Measurements from ENCODE around the gene EFS.
"Not testable (repeated sequence)": the region's sequence is repeated elsewhere in the genome, so short reads cannot be mapped to it uniquely, and the experiment has no call there.

Gene EFS

DNA sequence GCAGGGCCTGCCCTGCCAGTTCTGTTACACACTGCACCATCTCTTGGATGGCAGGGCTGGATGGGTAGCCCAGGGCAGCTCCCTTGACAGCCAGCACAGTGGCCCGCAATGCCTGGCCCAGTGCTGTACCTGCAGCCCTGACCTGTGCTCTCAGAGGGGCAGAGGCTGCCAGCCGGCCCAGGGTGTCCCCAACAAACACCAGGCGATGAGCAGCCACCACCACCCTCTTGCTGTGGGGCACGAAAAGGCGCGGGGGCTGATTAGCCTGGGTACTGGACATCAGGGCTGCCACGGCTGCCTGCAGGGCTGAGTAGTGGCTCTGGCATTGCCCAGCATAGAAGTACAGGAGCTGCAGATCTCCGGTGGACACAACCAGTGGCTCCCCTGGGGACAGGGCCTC lies 7.7 kb downstream of the EFS start:
- DNase-seq: peak; percentile 47

DNA sequence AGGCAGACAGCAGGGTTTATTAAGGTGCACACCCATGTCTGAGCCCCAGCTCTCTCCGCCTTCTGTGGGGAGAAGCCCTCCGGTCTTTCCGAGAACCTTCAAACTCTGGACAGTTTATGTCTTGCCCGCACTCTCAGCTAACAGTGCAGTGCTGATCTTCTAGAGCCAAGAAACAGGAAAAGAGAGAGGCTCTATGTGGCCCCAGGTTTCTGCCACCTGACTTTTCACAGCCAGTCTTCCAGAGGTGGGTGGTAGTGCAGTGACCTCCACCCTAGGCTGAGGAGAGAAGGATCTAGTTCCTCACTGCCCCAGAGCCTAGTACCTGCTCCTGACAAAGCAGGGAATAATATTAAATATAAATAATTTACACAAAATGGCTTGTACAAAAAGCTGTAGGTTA lies 8.3 kb downstream of the EFS start:
- peak; percentile 30 for DNase-seq

DNA sequence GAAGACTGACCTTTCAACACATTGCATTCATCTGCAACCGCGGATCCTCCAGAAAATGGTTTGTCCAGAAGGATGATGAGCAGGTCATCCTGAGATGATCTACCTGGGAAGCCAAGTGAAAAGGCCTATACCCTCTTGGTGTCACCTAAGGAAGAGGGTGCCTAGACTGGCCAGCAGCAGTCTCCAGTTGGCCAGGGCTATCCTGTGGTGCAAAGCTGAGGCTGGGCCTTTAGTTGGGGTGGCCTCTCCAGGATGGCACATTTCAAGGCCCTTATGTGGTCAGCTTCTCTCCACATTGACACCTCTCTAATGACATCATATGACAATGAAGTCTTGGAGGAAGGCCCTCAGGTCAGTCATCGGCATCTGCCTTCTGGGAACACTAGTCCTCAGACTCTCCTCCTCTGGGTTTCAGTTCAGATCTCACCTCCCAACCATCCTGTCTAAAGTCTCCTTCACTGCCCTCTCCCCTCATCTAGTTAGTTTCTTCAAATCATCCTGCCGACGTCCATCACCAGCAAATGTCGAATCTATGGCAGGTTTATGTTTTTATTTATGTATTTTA lies 9.0 kb downstream of the EFS start:
- DNase-seq: no peak

GRCh38 chr14:23354990-23355389 lies 10.0 kb downstream of the EFS start:
- DNase-seq: no peak

DNA sequence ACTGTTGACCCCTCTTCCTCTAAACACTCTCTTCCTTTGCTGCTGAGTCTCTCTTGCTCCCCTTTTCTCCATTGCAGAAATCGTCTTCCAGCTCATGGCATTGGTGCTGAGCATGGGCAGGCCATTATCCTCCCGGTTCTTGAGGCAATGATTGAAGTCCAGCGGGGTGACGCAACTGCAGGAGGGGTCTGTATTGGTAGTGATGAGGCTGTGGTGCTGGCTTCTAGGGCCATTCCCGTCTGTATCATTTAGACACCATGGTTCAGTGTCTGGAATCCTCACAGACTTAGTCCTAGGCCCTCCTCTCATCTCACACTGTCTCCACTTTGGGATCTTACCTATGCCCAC lies 11.6 kb downstream of the EFS start:
- no peak for DNase-seq

GRCh38 chr14:23352506-23353432 lies 12.2 kb downstream of the EFS start, which contains the start of gene SLC22A17:
TSS of gene SLC22A17 (minus strand) at chr14:23352887.
- DNase-seq: peak; percentile 68

DNA sequence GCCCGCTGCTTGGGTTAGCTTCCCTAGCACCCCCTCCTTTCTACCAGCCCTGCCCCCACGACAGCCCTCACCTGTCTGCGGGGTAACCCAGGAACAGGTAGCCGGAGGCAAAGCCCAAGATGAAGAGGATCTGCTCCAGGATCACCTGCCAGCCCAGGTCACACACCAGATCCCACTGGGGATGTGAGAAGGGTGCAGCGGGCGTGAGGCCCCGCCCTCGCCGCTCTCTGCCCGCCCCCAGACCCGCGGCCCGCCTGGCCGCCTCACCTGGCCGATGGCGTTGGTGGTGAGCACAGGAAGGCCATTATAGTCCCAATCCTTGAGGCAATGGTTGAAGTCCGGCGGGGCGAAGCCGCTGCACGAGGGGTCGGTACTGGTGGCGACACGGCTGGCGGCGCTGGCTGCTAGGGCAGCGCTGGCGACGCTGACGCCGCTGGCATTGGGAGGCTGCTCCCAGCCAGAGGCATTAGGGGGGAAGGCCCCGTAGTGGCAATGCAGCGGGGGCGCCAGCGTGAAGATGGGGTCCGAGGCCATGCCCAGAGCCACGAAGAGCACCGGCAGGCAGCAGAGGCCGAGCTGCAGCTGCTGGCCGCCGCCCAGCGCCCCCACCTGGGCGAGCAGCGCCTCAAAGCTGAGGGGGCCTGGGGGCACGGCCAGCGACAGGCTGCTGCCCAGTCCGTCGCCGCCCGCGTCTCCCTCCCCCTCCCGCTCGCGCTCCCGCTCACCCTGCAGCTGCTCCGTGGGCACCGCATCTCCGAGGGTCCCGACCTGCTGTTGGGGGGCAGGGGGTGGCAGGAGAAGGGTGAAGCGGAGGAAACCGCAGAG lies 13.1 kb downstream of the EFS start:
- DNase-seq: no peak

GRCh38 chr14:23349156-23349845 lies 15.7 kb downstream of the EFS start:
- no peak for DNase-seq

GRCh38 chr14:23348297-23348655 lies 16.7 kb downstream of the EFS start:
- no peak for DNase-seq

DNA sequence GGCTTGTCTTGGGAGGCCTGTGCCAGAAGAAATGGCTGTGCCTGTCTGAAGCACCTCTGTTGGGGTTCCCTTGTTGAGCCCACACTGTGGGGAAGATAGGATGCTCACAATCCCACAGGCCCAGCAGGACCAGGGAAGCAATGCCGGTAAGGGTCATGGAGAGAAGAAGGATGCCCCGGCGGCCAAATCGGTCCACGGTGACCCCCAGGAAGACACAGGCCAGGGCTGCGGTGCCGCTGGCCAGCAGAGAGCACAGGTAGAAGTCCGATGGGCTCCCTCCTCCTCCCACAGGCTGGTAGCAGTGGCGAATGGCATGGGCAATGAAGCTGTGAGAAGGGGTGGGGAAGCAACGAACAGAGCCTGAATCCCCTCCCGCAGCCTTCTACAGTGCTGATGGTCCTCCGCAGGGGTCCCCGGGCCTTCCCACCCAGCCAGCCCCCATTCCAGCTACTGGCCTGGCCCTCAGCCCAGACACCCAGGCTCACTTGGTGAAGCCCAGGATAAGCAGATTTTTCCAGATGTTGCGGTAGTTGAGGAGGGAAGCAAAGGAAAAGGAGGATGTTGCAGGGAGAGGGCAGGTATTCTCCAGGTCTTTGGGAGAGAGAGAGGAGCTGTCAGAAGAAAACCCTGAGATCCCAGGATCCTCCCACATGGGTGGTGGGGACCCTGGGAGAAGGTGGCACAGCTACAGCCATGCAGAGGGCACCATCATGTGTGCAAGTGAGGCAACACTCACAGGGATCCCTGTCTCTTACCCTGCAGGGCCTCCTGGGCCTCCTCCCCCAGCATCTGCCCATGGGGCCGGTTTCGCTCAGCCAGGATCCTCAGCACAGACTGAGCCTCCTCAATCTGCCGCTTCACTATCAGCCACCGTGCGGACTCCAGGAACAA lies 17.3 kb downstream of the EFS start:
- no peak for DNase-seq

DNA sequence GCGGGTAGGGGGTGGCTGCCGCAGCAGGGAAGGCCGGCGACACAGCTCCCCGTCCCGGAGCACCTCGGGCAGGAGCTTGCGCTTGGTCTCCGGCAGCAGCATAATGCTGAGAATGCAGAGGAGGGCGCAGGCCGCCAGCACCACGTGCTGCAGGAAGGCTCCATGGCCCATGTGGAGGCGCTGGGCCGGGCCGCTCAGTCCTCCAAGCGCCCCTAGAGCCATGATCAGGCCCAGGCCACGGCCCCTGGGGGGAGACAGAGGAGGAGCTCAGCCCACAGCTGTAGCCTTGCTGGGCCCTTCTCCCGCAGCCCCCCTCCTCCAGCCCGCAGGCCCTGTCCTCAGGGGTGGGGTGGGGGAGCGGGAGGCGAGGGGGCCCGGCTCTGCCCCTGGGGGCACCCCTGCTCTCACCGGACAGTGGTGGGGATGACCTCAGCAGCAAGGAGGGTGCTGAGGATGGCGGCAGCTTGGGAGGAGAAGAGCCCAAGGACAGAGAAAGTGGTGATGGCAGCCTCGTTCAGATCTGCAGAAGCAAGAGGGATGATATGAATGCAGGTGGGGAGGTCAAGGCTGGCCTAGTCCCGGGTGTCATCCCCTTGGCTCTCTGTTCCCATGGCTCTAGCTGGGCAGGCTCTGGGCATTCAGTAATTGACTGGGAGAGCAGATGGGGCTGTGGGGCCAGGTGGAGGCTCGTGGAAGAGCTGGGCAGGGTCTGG lies 18.1 kb downstream of the EFS start:
- no peak for DNase-seq

GRCh38 chr14:23345987-23346692 lies 18.8 kb downstream of the EFS start:
- DNase-seq: no peak

GRCh38 chr14:23344481-23344880 lies 20.5 kb downstream of the EFS start:
- DNase-seq: no peak

GRCh38 chr14:23339506-23340268 lies 25.3 kb downstream of the EFS start:
- DNase-seq: no peak

DNA sequence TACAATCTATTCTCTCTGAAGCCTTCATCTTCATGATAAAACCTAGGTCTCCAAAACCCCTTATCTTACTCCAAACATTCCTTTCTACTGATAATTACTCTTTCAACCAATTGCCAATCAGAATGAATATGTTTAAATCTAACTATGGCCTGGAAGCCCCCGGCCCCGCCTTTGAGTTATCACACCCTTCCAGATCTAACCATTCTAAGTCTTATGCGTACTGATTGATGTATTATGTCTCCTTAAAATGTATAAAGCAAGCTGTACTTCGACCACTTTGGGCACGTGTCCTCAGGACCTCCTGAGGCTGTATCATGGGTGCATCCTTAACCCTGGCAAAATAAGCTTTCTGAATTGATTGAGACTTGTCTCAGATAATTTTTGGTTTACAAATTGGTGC lies 29.3 kb downstream of the EFS start:
- no peak for DNase-seq

- peak; percentile 69 for DNase-seq
Observed at GRCh38 chr14:23327947-23328744, 36.8 kb downstream of the EFS start.

- DNase-seq: no peak
Observed at GRCh38 chr14:23326491-23327332, 38.3 kb downstream of the EFS start.

DNA sequence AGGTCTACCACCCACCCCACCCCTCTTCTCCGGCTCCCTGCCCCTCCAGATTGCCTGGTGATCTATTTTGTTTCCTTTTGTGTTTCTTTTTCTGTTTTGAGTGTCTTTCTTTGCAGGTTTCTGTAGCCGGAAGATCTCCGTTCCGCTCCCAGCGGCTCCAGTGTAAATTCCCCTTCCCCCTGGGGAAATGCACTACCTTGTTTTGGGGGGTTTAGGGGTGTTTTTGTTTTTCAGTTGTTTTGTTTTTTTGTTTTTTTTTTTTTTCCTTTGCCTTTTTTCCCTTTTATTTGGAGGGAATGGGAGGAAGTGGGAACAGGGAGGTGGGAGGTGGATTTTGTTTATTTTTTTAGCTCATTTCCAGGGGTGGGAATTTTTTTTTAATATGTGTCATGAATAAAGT lies 39.2 kb downstream of the EFS start:
- not testable (repeated sequence) for DNase-seq
